Right lobe of liver (tissue), 6 donors: ENCODE data around the gene CSK. TPM values are rescaled to one million over a fixed set of nuclear protein-coding genes. Genes with fewer than 3 reads are reported as not detected.
A peak's percentile ranks its signal among the peaks of the same experiment; 100 is the strongest.

Experiments
- ATAC-seq, 4 donors: fragments of 200-7000 bp; cut with Tn5 transposase; one replicate each; pipeline ENCODE4 v1.9.1; 2020; ENCODE audit warnings: mild to moderate bottlenecking in 4 of 4, moderate library complexity in 4 of 4
- DNase-seq, 3 donors: peaks; one replicate each; pipeline ENCODE4 v3.0.0-alpha.2; 2020
- H3K27ac ChIP-seq, 3 donors: fragments of 200-600 bp; one replicate each; pipeline ENCODE4 v1.8.0; 2022
- H3K27me3 ChIP-seq, 2 donors: fragments of 200-600 bp; one replicate each; pipeline ENCODE4 v1.8.0; 2022
- H3K36me3 ChIP-seq, 4 donors: fragments of 200-600 bp; sonication (generic) in 1 of 4; one replicate each; pipeline versions ENCODE4 v1.5.1 to v1.8.0; 2017 to 2022; ENCODE audit warnings: control low read depth in 1 of 4
- H3K4me1 ChIP-seq, 4 donors: fragments of 200-600 bp; sonication (generic) in 1 of 4; one replicate each; pipeline versions ENCODE4 v1.5.1 to v1.8.0; 2017 to 2022; ENCODE audit warnings: control low read depth in 1 of 4
- H3K4me3 ChIP-seq, 3 donors: fragments of 200-600 bp; one replicate each; pipeline ENCODE4 v1.8.0; 2022
- H3K9me3 ChIP-seq, 4 donors: fragments of 200-600 bp; sonication (generic) in 1 of 4; one replicate each; pipeline versions ENCODE4 v1.5.1 to v1.8.0; 2017 to 2022; ENCODE audit warnings: control low read depth in 1 of 4
- POLR2A ChIP-seq: fragments of 450-650 bp; IDR thresholded peaks from one replicate; pipeline ENCODE4 v1.6.1; 2017; ENCODE audit warnings: antibody characterized with exemption, mild to moderate bottlenecking
- WGBS: methylation state at CpG from one replicate; pipeline ENCODE4 v1.1.6; 2018; ENCODE audit warnings: low coverage, low lambda C conversion rate; ENCODE audit not compliant: insufficient coverage; ENCODE audit errors: missing lambda C conversion rate; 5-methylcytosine and 5-hydroxymethylcytosine counted together
- intact Hi-C, 2 donors: fragments of 100-400 bp; cut with DNase I; formaldehyde crosslinking; loops; one replicate each; pipeline versions ENCODE4 v1.11.2 to v1.14.1; 2022
- total RNA-seq, 6 experiments: library from RNA; depleted of rRNA in 2 of 6; stranded (reverse); fragments of >200 nt in 2 of 6; fragmentation: NEBNext Ultra II Directional in 3 of 6; extraction: Animal tissue kit (Norgen Biotek cat#: 25700) in 3 of 6; gene quantifications; one replicate each; pipeline versions ENCODE4 v1.1.0 to v1.2.4, GENCODE V29; 2016 to 2023
- TF ChIP-seq, protein P1 (sequence below), 4 donors: fragments of 200-600 bp in 3 of 4; fragments of 450-650 bp in 1 of 4; IDR thresholded peaks; one replicate each; pipeline versions ENCODE4 v1.5.1 to v1.8.0; 2016 to 2022; ENCODE audit warnings: antibody characterized with exemption in 4 of 4, mild to moderate bottlenecking in 2 of 4
- donor health status: DM: no; HTN: yes; CAD: no.
- donor health status: DM: no; HTN: no; CAD: no.
- donor health status: DM: no; HTN: no; CAD: no.
- donor health status: DM: no; HTN: yes; CAD: no.
- donor health status: DM: no; HTN: yes; CAD: no.

CSK gene
- total RNA-seq, 6 experiments from 2014 or later: 22.2 to 50.9 (median 32.7) TPM

DNA sequence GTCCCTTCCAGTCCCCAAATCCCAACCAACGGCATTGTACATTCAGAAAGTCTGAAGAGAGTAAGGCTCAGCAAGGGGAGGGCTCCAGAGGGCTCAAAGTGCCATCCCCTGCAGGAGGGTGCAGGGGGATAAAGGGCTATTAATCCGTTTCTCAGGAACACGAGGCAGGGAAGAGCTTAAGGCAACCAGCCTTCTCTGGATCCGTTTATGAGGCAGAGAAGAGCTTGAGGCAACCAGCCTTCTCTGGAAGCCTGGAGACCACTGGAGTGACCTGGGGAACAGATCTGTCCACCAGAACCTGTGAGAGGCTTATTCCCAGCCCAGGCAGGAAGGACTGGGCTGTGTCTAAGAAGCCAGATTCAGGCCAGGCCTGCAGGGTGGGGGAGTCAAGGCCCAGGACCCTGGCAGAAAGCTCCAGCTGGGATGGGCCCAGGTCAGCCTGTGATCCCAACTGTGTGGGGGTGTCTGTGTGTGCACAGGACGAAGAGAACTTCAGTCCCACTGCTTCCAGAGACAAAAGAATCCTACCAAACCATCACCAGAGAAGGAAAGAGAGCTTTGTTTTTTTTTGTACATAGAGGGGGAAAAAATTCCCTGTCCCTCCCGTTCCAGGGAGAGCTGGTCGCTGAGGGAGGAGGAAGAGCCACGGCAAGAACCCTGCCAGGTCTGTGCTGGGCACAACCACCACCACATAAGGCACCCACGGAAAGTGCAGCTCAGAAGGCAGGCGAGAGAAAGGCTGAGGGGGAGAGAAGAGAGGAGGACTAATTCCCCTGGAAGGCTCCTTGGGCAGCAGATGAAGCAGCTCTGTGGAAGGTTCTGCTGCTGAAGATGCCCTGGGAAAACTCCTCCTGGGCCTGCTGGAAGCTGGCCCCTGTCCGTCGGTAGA lies 62.7 kb downstream of the CSK start:
- Histone ChIP-seq H3K36me3 (peaks cover 0 to 24% (median 4%) of the 10 kb centered on the region in 4 donors), H3K27me3 (no peaks in the 10 kb centered on the region), H3K4me1 (peaks cover 0 to 23% (median 7%) of the 10 kb centered on the region in 4 donors), H3K9me3 (no peaks in the 10 kb centered on the region), H3K4me3 (no peak overlapping the region), H3K27ac (no peak overlapping the region)
- WGBS: 65% methylated on average over 5 of the region's 12 CpGs
- TF ChIP-seq, protein P1, sequence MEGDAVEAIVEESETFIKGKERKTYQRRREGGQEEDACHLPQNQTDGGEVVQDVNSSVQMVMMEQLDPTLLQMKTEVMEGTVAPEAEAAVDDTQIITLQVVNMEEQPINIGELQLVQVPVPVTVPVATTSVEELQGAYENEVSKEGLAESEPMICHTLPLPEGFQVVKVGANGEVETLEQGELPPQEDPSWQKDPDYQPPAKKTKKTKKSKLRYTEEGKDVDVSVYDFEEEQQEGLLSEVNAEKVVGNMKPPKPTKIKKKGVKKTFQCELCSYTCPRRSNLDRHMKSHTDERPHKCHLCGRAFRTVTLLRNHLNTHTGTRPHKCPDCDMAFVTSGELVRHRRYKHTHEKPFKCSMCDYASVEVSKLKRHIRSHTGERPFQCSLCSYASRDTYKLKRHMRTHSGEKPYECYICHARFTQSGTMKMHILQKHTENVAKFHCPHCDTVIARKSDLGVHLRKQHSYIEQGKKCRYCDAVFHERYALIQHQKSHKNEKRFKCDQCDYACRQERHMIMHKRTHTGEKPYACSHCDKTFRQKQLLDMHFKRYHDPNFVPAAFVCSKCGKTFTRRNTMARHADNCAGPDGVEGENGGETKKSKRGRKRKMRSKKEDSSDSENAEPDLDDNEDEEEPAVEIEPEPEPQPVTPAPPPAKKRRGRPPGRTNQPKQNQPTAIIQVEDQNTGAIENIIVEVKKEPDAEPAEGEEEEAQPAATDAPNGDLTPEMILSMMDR (IDR thresholded peaks at IDR 0.05): no peak
- TF ChIP-seq POLR2A: no peak
- intact Hi-C loops: no loop called here
- DNase-seq (no peak), ATAC-seq (no peak)

DNA sequence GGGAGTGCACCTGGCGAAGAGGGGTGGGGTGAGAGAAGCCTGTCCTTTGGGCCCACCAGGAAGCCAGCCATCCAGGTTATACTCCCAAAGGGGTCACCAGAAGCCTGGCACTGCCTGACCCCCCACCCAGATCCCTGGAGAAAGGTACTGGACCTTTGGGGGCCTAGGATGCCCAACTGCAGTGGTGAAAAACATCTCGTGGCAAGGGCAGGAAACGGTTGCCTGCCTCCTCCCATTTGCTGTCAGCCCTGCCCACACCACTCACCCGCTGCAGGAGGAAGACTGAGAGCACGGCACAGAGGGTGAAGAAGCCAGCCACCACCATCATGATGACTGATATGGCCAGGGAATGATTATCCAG lies 63.3 kb downstream of the CSK start:
- no peak for ATAC-seq
- H3K4me1 ChIP-seq: peaks cover 0 to 23% (median 7%) of the 10 kb centered on the region in 4 donors
- H3K4me3 ChIP-seq: no peak overlapping the region
- TF ChIP-seq, protein P1 (IDR thresholded peaks at IDR 0.05): no peak
- TF ChIP-seq POLR2A: no peak
- H3K9me3 ChIP-seq: no peaks in the 10 kb centered on the region
- H3K27me3 ChIP-seq: no peaks in the 10 kb centered on the region
- WGBS: 20% methylated on average over 2 of the region's 5 CpGs
- no peak for DNase-seq
- peaks cover 0 to 30% (median 4%) of the 10 kb centered on the region in 4 donors for H3K36me3 ChIP-seq
- no peak overlapping the region for H3K27ac ChIP-seq
- intact Hi-C loops: no loop called here

DNA sequence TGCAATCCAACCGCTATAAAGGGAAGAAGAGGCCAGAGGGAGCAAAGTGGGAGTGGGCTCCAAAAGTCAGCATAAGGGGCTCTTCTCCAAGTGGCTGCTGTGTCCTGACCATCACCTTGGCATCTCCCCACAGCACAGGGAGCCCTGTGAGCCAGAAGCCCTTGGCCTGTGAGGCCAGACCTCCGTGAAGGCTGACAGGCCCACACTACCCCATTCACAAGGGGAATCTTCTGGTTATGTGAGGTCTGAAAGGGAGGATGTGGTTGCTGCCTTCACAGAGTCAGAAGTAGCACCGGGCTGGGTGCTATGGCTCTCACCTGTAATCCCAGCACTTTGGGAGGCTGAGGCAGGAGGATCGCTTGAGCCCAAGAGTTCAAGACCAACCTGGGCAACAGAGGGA lies 63.7 kb downstream of the CSK start:
- TF ChIP-seq, protein P1 (IDR thresholded peaks at IDR 0.05): no peak
- no peak for TF ChIP-seq POLR2A
- no peaks in the 10 kb centered on the region for H3K27me3 ChIP-seq
- H3K9me3 ChIP-seq: no peaks in the 10 kb centered on the region
- DNase-seq (no peak), ATAC-seq (no peak)
- WGBS: 100% methylated on average over 1 of the region's 4 CpGs
- no peak overlapping the region for H3K27ac ChIP-seq
- H3K36me3 ChIP-seq: peaks cover 0 to 33% (median 5%) of the 10 kb centered on the region in 4 donors
- intact Hi-C loops: no loop called here
- peaks cover 0 to 23% (median 7%) of the 10 kb centered on the region in 4 donors for H3K4me1 ChIP-seq
- H3K4me3 ChIP-seq: no peak overlapping the region

DNA sequence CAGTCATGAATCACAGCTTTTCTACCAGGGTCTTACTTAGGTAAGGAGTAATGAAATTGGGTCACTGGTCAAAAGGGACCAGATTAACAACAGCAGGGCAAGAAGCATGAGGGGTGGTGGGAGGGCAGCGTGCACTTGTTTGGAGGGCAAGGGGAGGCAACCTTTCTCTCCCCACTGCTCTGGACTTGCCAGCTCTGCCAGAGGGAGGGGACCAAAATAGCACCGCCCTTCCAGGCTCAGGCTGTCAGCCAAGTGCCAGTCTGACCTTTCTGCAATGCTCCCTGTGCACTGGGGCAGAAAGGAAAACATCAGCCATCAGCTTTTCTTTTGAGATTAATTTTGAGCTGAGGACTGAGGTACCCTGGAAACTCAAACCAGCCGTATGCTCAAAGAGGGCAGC lies 65.6 kb downstream of the CSK start:
- peak in 2 of 4 donors; percentile 24 to 43 for ATAC-seq
- peak in 1 of 3 donors; percentile 69 for DNase-seq
- intact Hi-C loops: no loop called here

More for the DNA sequence above, 65.6 kb downstream of the CSK start:
- Histone ChIP-seq H3K4me3 (no peak overlapping the region), H3K36me3 (peaks cover 0 to 52% (median 9%) of the 10 kb centered on the region in 4 donors), H3K27ac (no peak overlapping the region), H3K4me1 (peaks cover 0 to 18% (median 5%) of the 10 kb centered on the region in 4 donors), H3K27me3 (no peaks in the 10 kb centered on the region), H3K9me3 (no peaks in the 10 kb centered on the region)
- WGBS: no CpG with 5 or more reads among the region's 3 CpGs
- TF ChIP-seq, protein P1 (IDR thresholded peaks at IDR 0.05): no peak
- TF ChIP-seq POLR2A: no peak
